Ishikawa (cell line): Measurements from ENCODE around the gene ARHGEF10L.

Experiments
- CREB1 ChIP-seq: IDR thresholded peaks from 2 replicates; pipeline ENCODE4 v1.6.1; 2012; ENCODE audit warnings: low read depth
- EP300 ChIP-seq: IDR thresholded peaks from 2 replicates; pipeline ENCODE4 v1.6.1; 2012; ENCODE audit warnings: borderline replicate concordance
- REST ChIP-seq: IDR thresholded peaks from 2 replicates; pipeline ENCODE4 v1.6.1; 2012; ENCODE audit warnings: low read depth, mild to moderate bottlenecking
- TAF1 ChIP-seq: IDR thresholded peaks from 2 replicates; pipeline ENCODE4 v1.6.1; 2012; ENCODE audit warnings: low read depth, mild to moderate bottlenecking
- USF1 ChIP-seq: IDR thresholded peaks from 2 replicates; pipeline ENCODE4 v1.6.1; 2012
- YY1 ChIP-seq: IDR thresholded peaks from 2 replicates; pipeline ENCODE4 v1.6.1; 2012; ENCODE audit warnings: low read depth
- TF ChIP-seq, protein P1 (sequence below): IDR thresholded peaks from 2 replicates; pipeline ENCODE4 v1.6.1; 2012

- TF ChIP-seq EP300 = no peak
- TF ChIP-seq, protein P1, sequence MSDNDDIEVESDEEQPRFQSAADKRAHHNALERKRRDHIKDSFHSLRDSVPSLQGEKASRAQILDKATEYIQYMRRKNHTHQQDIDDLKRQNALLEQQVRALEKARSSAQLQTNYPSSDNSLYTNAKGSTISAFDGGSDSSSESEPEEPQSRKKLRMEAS = no peak
- TF ChIP-seq CREB1 = no peak
- no peak for TF ChIP-seq REST
- no peak for TF ChIP-seq TAF1
- no peak for TF ChIP-seq USF1
- TF ChIP-seq YY1 = no peak
These were observed 137.0 kb downstream of the ARHGEF10L start for GRCh38 chr1:17676387-17677060.
